Progenitor cell of endocrine pancreas (in vitro differentiated cells): Measurements from ENCODE around the gene KRT8. TPM values are rescaled to one million over a fixed set of nuclear protein-coding genes. Genes with fewer than 3 reads are reported as not detected.

Experiments used
- DNase-seq: peaks from one replicate; pipeline ENCODE4 v3.0.0; 2021; ENCODE audit warnings: low spot score; ENCODE audit not compliant: unreplicated experiment
- H3K27ac Mint-ChIP-seq: 2 replicates; pipeline ENCODE4 v1.8.0; 2021; ENCODE audit warnings: mild to moderate bottlenecking, moderate library complexity, mixed read lengths
- H3K27me3 Mint-ChIP-seq: 2 replicates; pipeline ENCODE4 v1.8.0; 2021; ENCODE audit warnings: mixed read lengths
- H3K36me3 Mint-ChIP-seq: 2 replicates; pipeline ENCODE4 v1.8.0; 2022; ENCODE audit warnings: mixed read lengths; ENCODE audit not compliant: insufficient read depth
- H3K4me1 Mint-ChIP-seq: 2 replicates; pipeline ENCODE4 v1.8.0; 2021; ENCODE audit warnings: low read depth, mixed read lengths
- H3K4me3 Mint-ChIP-seq: 2 replicates; pipeline ENCODE4 v1.8.0; 2021; ENCODE audit warnings: low read depth, mild to moderate bottlenecking, moderate library complexity, mixed read lengths
- H3K9me3 Mint-ChIP-seq: 2 replicates; pipeline ENCODE4 v1.8.0; 2021; ENCODE audit warnings: low read depth, mixed read lengths
- total RNA-seq: library from RNA; stranded (reverse); gene quantifications from 2 replicates; pipeline ENCODE4 v1.2.1, GENCODE V29; 2021
- TF ChIP-seq, protein P1 (sequence below): fragments of 200-600 bp; sonication (generic); IDR thresholded peaks from one replicate; pipeline ENCODE4 v1.5.0; 2021; ENCODE audit warnings: antibody characterized with exemption, mild to moderate bottlenecking; ENCODE audit not compliant: unreplicated experiment

The KRT8 gene
- total RNA-seq, 1 donor from 2014 or later = 1,180 TPM

DNA sequence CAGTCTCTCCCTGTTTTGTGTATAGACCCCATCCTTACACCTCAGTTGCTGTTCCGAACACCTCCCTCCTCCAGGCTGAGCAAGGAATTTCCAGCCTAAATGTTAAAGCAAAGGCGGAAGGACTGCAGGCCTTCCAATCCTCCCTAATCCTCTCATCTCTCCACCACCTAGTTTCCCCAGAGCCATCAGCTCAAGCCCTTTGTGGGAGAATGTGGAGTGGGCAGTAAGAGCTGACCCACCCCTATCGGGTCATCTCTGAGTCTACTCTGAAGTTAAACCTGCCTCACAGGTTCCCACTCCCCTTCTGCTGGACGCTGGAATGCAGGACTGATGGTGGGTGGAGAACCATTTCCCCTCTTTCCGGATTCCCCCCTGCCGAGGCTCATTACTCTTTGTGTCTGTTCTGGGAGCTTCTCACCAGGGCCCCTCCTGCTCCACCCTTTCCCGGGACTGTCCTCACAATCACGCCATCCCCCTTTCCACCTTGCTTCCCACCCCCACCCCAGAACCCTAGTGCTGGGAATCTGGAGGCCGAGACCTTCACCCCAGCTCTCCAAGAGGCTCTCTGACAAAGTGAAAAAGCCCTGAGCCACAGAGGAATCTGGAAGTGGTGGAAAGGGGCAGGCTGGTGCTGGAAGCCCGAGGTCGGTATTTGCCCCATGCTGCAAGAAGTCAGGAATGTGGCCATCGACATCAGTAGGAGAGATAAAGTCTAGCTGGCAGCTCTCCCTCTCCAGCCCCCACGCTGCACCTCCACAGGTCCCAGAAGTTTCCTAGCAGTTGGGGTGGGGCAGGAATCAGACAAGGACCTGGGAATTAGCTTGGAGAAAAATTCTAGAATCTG lies 40.7 kb upstream of the KRT8 start:
- DNase-seq = peak; percentile 45
- Mint-ChIP-seq H3K36me3 (peaks cover 9% of the 10 kb centered on the region), H3K27me3 (no peaks in the 10 kb centered on the region), H3K9me3 (no peaks in the 10 kb centered on the region), H3K4me3 (peak overlapping the region; percentile 54), H3K4me1 (peaks cover 76% of the 10 kb centered on the region), H3K27ac (peak overlapping the region; percentile 99)
- TF ChIP-seq, protein P1, sequence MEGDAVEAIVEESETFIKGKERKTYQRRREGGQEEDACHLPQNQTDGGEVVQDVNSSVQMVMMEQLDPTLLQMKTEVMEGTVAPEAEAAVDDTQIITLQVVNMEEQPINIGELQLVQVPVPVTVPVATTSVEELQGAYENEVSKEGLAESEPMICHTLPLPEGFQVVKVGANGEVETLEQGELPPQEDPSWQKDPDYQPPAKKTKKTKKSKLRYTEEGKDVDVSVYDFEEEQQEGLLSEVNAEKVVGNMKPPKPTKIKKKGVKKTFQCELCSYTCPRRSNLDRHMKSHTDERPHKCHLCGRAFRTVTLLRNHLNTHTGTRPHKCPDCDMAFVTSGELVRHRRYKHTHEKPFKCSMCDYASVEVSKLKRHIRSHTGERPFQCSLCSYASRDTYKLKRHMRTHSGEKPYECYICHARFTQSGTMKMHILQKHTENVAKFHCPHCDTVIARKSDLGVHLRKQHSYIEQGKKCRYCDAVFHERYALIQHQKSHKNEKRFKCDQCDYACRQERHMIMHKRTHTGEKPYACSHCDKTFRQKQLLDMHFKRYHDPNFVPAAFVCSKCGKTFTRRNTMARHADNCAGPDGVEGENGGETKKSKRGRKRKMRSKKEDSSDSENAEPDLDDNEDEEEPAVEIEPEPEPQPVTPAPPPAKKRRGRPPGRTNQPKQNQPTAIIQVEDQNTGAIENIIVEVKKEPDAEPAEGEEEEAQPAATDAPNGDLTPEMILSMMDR = no peak

DNA sequence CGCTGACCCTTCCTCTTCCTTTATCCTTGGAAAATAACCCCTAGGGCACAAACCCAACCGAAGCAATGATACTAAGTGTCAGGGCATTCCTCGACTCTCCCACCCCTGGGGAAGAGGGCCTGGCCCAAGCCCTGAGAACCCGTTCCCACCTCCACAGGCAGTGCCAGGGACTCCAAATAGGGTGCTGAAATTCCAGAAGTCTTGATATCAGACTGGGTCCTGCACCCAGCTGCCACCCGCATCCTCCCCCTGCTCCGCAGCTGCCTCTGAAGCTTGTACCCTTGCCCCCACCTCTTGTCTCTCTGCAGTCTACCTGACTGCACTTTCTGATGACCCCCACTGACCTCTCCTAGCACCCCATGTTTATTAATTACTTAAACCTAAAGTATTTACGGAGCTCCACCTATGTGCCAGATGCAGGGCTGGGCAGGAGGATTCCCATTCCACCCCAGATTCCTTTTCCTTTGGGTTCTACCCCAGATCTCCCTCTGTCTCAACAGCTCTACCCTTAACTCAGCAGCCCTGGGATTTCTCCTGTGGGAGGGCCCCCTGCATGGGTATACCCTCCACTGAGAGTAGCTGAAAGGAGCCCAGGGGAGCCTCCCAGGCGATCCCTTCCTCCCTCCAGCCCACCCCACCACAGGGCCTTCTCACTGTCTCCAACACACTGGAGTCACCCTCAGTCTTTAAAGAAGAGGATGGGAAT lies 40.0 kb upstream of the KRT8 start:
- TF ChIP-seq, protein P1 = no peak
- no peak for DNase-seq
- Mint-ChIP-seq H3K9me3 (no peaks in the 10 kb centered on the region), H3K36me3 (peaks cover 5% of the 10 kb centered on the region), H3K27me3 (no peaks in the 10 kb centered on the region), H3K4me3 (peak overlapping the region; percentile 54), H3K4me1 (peaks cover 69% of the 10 kb centered on the region), H3K27ac (peak overlapping the region; percentile 99)

DNA sequence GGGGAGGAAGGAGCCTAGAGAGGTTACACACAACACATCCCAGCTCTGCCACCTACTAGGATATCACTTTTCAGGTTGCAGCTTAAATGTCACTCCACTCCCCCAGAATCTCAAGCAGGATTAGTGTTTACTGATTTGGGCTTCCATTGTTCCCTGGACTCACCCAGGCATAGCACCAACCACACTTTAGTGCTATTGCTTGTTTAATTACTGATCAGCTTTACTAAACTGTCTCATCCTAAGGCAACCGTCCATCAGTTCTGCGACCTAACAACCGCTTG lies 38.0 kb upstream of the KRT8 start:
- TF ChIP-seq, protein P1 = no peak
- no peak for DNase-seq
- peaks cover 57% of the 10 kb centered on the region for H3K4me1 Mint-ChIP-seq
- peak overlapping the region; percentile 99 for H3K27ac Mint-ChIP-seq
- no peaks in the 10 kb centered on the region for H3K9me3 Mint-ChIP-seq
- peaks cover 2% of the 10 kb centered on the region for H3K36me3 Mint-ChIP-seq
- H3K4me3 Mint-ChIP-seq = no peak overlapping the region
- no peaks in the 10 kb centered on the region for H3K27me3 Mint-ChIP-seq

DNA sequence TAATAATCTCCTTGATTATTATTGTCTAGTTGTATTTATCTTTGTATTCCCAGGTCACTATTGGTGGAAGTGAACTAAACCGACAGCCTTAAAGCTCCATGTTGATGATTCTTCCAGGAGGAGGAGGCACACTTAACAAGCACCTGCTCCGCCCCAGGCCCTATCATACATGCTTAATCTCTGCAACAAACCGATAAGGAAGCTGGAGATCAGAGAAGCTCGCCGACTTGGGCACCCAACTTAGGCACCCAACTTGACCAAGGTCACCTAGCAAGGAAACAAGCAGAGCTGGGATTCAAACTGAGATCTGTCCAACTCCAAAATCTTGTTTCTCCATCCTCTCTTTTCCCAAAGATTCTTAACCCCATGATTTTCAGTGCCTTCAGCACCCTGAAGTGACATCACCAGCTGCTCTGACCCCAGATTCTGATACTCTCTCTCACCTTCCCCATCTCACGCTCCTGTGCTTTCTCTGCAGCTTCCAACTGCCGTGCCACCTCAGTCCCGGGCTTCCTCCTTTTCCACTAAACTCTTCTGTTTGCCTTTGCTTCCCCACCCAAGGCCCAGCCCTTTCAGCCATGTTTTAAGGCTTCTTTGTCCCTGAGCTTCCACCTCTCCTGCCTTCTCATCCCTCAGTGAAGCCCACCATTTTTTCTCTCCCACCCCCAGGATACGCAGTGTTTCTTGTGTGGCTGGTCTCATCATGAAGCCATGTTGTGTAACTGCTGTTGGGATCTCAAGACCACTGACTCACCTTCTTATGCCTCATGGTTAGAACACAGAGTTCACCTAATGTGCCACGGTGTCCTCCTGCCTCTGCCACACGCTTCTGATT lies 37.4 kb upstream of the KRT8 start:
- H3K9me3 Mint-ChIP-seq = no peaks in the 10 kb centered on the region
- H3K27me3 Mint-ChIP-seq = no peaks in the 10 kb centered on the region
- peak overlapping the region; percentile 99 for H3K27ac Mint-ChIP-seq
- H3K36me3 Mint-ChIP-seq = peaks cover 2% of the 10 kb centered on the region
- TF ChIP-seq, protein P1 = no peak
- H3K4me3 Mint-ChIP-seq = no peak overlapping the region
- peaks cover 54% of the 10 kb centered on the region for H3K4me1 Mint-ChIP-seq
- DNase-seq = no peak

DNA sequence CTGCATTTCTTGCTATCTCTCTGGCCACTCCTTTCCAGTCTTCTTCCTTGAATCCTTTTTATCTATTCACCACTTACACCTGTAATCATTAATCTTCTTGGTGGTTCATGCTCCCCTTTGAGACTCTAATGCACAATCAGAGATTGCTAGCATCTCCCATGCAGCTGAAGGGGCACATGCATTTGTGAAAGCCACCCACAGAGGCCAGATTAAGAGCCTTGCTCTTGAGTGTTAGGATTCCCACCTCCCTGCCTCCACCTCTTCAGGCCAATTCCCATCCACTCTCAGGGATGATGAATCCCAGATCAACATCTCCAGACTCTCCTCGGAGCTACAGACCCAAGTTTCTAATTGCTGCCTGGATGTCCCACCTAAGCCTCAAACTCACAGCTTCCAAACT lies 24.7 kb upstream of the KRT8 start:
- TF ChIP-seq, protein P1 = no peak
- Mint-ChIP-seq H3K36me3 (no peaks in the 10 kb centered on the region), H3K4me1 (peaks cover 41% of the 10 kb centered on the region), H3K27ac (peak overlapping the region; percentile 39), H3K4me3 (no peak overlapping the region), H3K9me3 (no peaks in the 10 kb centered on the region), H3K27me3 (no peaks in the 10 kb centered on the region)
- DNase-seq = no peak
